NCI-H2081 treated with DMSO at 0.1 percent for 48 hours (cell line): ENCODE data around the gene PRKCQ.

Experiments
- DNase-seq: peaks from one replicate; lab custom pipeline; 2025; lab: John Stamatoyannopoulos, UW

PRKCQ gene

GRCh38 chr10:6405713-6406112 lies 174.4 kb downstream of the PRKCQ start:
- no peak for DNase-seq

- DNase-seq: no peak
Observed at GRCh38 chr10:6404127-6405072, 175.7 kb downstream of the PRKCQ start.

- DNase-seq: no peak
Observed at GRCh38 chr10:6402960-6403359, 177.1 kb downstream of the PRKCQ start.

- DNase-seq: no peak
Observed at GRCh38 chr10:6402349-6402709, 177.7 kb downstream of the PRKCQ start.

GRCh38 chr10:6401558-6402348 lies 178.3 kb downstream of the PRKCQ start:
- peak; percentile 2 for DNase-seq

- DNase-seq: no peak
Observed at GRCh38 chr10:6400821-6401465, 179.1 kb downstream of the PRKCQ start.

GRCh38 chr10:6400331-6400730 lies 179.7 kb downstream of the PRKCQ start:
- no peak for DNase-seq

- no peak for DNase-seq
Observed at GRCh38 chr10:6399879-6400278, 180.2 kb downstream of the PRKCQ start.

- no peak for DNase-seq
Observed at GRCh38 chr10:6399231-6399741, 180.8 kb downstream of the PRKCQ start.

- DNase-seq: no peak
Observed at GRCh38 chr10:6398399-6398798, 181.7 kb downstream of the PRKCQ start.

- DNase-seq: no peak
Observed at GRCh38 chr10:6396652-6397051, 183.4 kb downstream of the PRKCQ start.

GRCh38 chr10:6396226-6396625 lies 183.8 kb downstream of the PRKCQ start:
- no peak for DNase-seq

- no peak for DNase-seq
Observed at GRCh38 chr10:6395606-6396005, 184.5 kb downstream of the PRKCQ start.

GRCh38 chr10:6394084-6394483 lies 186.0 kb downstream of the PRKCQ start:
- DNase-seq: no peak

- DNase-seq: no peak
Observed at GRCh38 chr10:6393168-6393567, 186.9 kb downstream of the PRKCQ start.

GRCh38 chr10:6390213-6390845 lies 189.7 kb downstream of the PRKCQ start:
- DNase-seq: no peak

- DNase-seq: no peak
Observed at GRCh38 chr10:6388261-6388893, 191.7 kb downstream of the PRKCQ start.

- DNase-seq: no peak
Observed at GRCh38 chr10:6386960-6387359, 193.1 kb downstream of the PRKCQ start.

- DNase-seq: no peak
Observed at GRCh38 chr10:6386346-6386745, 193.7 kb downstream of the PRKCQ start.

- DNase-seq: no peak
Observed at GRCh38 chr10:6385665-6386064, 194.4 kb downstream of the PRKCQ start.

- DNase-seq: no peak
Observed at GRCh38 chr10:6384847-6385246, 195.2 kb downstream of the PRKCQ start.
